Neural cell (in vitro differentiated cells): ENCODE measurements around the gene ABCA4. TPM values are rescaled to one million over a fixed set of nuclear protein-coding genes. Genes with fewer than 3 reads are reported as not detected.

Experiments used
- H2AFZ ChIP-seq: fragments of 200-600, 300-800 bp; sonication (generic), shearing (Covaris generic); 2 replicates; pipeline ENCODE4 v1.6.0; 2014; ENCODE audit warnings: low read depth, mild to moderate bottlenecking, antibody characterized with exemption, low read length, moderate library complexity
- H3F3A ChIP-seq: fragments of 200-600 bp; shearing (Covaris generic); 2 replicates; pipeline ENCODE4 v1.6.1; 2016; ENCODE audit warnings: mild to moderate bottlenecking, moderate library complexity, mixed read lengths, antibody characterized with exemption, low read length; ENCODE audit not compliant: insufficient read depth, poor library complexity, severe bottlenecking
- H3K27ac ChIP-seq: fragments of 200-600, 300-800 bp; sonication (generic), shearing (Covaris generic); 2 replicates; pipeline ENCODE4 v1.5.1; 2014; ENCODE audit warnings: mild to moderate bottlenecking, low read length, moderate library complexity
- H3K27me3 ChIP-seq: fragments of 300-800, 200-600 bp; sonication (generic), shearing (Covaris generic); 2 replicates; pipeline ENCODE4 v1.6.0; 2014; ENCODE audit warnings: mild to moderate bottlenecking, low read depth, low read length, moderate library complexity; ENCODE audit not compliant: insufficient read depth
- H3K36me3 ChIP-seq: fragments of 300-800, 200-600 bp; sonication (generic), shearing (Covaris generic); 2 replicates; pipeline ENCODE4 v1.5.1; 2014; ENCODE audit warnings: mild to moderate bottlenecking, antibody characterized with exemption, low read length, moderate library complexity; ENCODE audit not compliant: insufficient read depth
- H3K4me2 ChIP-seq: fragments of 300-800, 200-600 bp; sonication (generic), shearing (Covaris generic); 2 replicates; pipeline ENCODE4 v1.6.0; 2014; ENCODE audit warnings: mild to moderate bottlenecking, low read length
- H3K4me3 ChIP-seq: fragments of 300-800, 200-600 bp; sonication (generic), shearing (Covaris generic); 2 replicates; pipeline ENCODE4 v1.5.1; 2014; ENCODE audit warnings: mild to moderate bottlenecking, low read length, moderate library complexity
- H3K79me2 ChIP-seq: fragments of 200-600 bp; shearing (Covaris generic); replicated peaks from 2 replicates; pipeline ENCODE4 v1.6.0; 2014; ENCODE audit warnings: mild to moderate bottlenecking, low read length, moderate library complexity; ENCODE audit not compliant: insufficient read depth
- H3K9ac ChIP-seq: fragments of 300-800, 200-600 bp; sonication (generic), shearing (Covaris generic); 2 replicates; pipeline ENCODE4 v1.6.1; 2016; ENCODE audit warnings: mild to moderate bottlenecking, low read length, mixed read lengths
- H3K9me2 ChIP-seq: fragments of 200-600 bp; shearing (Covaris generic); 2 replicates; pipeline ENCODE4 v1.6.1; 2016; ENCODE audit warnings: mild to moderate bottlenecking, low read length, mixed read lengths; ENCODE audit not compliant: insufficient read depth
- H3K9me3 ChIP-seq: fragments of 200-600, 300-800 bp; sonication (generic), shearing (Covaris generic); 2 replicates; pipeline ENCODE4 v1.6.1; 2016; ENCODE audit warnings: mild to moderate bottlenecking, mixed run types, low read length, moderate library complexity, mixed read lengths
- H4K20me1 ChIP-seq: fragments of 200-600 bp; shearing (Covaris generic); 2 replicates; pipeline ENCODE4 v1.6.1; 2016; ENCODE audit warnings: mild to moderate bottlenecking, mixed run types; ENCODE audit not compliant: insufficient read depth
- CTCF ChIP-seq: fragments of 450-650 bp; IDR thresholded peaks from 2 replicates; pipeline ENCODE4 v1.5.1; 2014; ENCODE audit warnings: antibody characterized with exemption, mild to moderate bottlenecking, moderate library complexity; ENCODE audit not compliant: poor library complexity, severe bottlenecking
- EP300 ChIP-seq: fragments of 450-650 bp; conservative IDR thresholded peaks from 2 replicates; pipeline ENCODE4 v1.6.1; 2014; ENCODE audit warnings: antibody characterized with exemption, mild to moderate bottlenecking, moderate library complexity; ENCODE audit not compliant: poor library complexity, severe bottlenecking
- EZH2 ChIP-seq: fragments of 200-600, 300-800 bp; shearing (Covaris generic), sonication (generic); IDR thresholded peaks from 2 replicates; pipeline ENCODE4 v1.6.1; 2014; ENCODE audit warnings: antibody characterized with exemption, low read length, borderline replicate concordance, mild to moderate bottlenecking; ENCODE audit not compliant: insufficient read depth, poor library complexity, severe bottlenecking
- MXI1 ChIP-seq: fragments of 450-650 bp; conservative IDR thresholded peaks from 2 replicates; pipeline ENCODE4 v1.6.1; 2014; ENCODE audit warnings: antibody characterized with exemption, mild to moderate bottlenecking; ENCODE audit not compliant: poor library complexity, severe bottlenecking
- POLR2AphosphoS5 ChIP-seq: IDR thresholded peaks from 2 replicates; pipeline ENCODE4 v1.6.1; 2012
- RAD21 ChIP-seq: fragments of 450-650 bp; conservative IDR thresholded peaks from 2 replicates; pipeline ENCODE4 v1.6.1; 2014; ENCODE audit warnings: antibody characterized with exemption, mild to moderate bottlenecking, moderate library complexity
- SMC3 ChIP-seq: fragments of 450-650 bp; conservative IDR thresholded peaks from 2 replicates; pipeline ENCODE4 v1.6.1; 2014; ENCODE audit warnings: antibody characterized with exemption, mild to moderate bottlenecking, moderate library complexity; ENCODE audit not compliant: poor library complexity
- TAF1 ChIP-seq: IDR thresholded peaks from 2 replicates; pipeline ENCODE4 v1.6.1; 2012; ENCODE audit warnings: low read depth
- polyA plus RNA-seq: library from polyadenylated mRNA; depleted of rRNA; stranded (reverse); fragments of >200 nt; gene quantifications from 2 replicates; pipeline ENCODE4 v1.2.3, GENCODE V29; 2014
- TF ChIP-seq, protein P1 (sequence below): IDR thresholded peaks from 2 replicates; pipeline ENCODE4 v1.6.1; 2012; ENCODE audit warnings: borderline replicate concordance

Gene ABCA4
- polyA plus RNA-seq, 1 donor from 2014 or later: not detected

GRCh38 chr1:94079080-94079940, 41.6 kb downstream of the ABCA4 start:
- H3F3A ChIP-seq: no peaks in the 10 kb centered on the region
- no peaks in the 10 kb centered on the region for H4K20me1 ChIP-seq
- no peaks in the 10 kb centered on the region for H3K9me2 ChIP-seq
- H3K4me2 ChIP-seq: no peak overlapping the region
- H3K36me3 ChIP-seq: no peaks in the 10 kb centered on the region
- H3K79me2 ChIP-seq: no peaks in the 10 kb centered on the region
- H3K27ac ChIP-seq: no peak overlapping the region
- no peak overlapping the region for H2AFZ ChIP-seq
- no peaks in the 10 kb centered on the region for H3K9me3 ChIP-seq
- H3K4me3 ChIP-seq: no peak overlapping the region
- no peaks in the 10 kb centered on the region for H3K27me3 ChIP-seq
- no peak overlapping the region for H3K9ac ChIP-seq
- TF ChIP-seq TAF1: no peak
- TF ChIP-seq, protein P1, sequence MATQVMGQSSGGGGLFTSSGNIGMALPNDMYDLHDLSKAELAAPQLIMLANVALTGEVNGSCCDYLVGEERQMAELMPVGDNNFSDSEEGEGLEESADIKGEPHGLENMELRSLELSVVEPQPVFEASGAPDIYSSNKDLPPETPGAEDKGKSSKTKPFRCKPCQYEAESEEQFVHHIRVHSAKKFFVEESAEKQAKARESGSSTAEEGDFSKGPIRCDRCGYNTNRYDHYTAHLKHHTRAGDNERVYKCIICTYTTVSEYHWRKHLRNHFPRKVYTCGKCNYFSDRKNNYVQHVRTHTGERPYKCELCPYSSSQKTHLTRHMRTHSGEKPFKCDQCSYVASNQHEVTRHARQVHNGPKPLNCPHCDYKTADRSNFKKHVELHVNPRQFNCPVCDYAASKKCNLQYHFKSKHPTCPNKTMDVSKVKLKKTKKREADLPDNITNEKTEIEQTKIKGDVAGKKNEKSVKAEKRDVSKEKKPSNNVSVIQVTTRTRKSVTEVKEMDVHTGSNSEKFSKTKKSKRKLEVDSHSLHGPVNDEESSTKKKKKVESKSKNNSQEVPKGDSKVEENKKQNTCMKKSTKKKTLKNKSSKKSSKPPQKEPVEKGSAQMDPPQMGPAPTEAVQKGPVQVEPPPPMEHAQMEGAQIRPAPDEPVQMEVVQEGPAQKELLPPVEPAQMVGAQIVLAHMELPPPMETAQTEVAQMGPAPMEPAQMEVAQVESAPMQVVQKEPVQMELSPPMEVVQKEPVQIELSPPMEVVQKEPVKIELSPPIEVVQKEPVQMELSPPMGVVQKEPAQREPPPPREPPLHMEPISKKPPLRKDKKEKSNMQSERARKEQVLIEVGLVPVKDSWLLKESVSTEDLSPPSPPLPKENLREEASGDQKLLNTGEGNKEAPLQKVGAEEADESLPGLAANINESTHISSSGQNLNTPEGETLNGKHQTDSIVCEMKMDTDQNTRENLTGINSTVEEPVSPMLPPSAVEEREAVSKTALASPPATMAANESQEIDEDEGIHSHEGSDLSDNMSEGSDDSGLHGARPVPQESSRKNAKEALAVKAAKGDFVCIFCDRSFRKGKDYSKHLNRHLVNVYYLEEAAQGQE: no peak
- no peak for TF ChIP-seq MXI1
- TF ChIP-seq POLR2AphosphoS5: no peak
- TF ChIP-seq SMC3: no peak
- no peak for TF ChIP-seq EP300
- no peak for TF ChIP-seq RAD21
- TF ChIP-seq CTCF: no peak
- no peak for TF ChIP-seq EZH2

- no peak overlapping the region for H3K27ac ChIP-seq
- no peaks in the 10 kb centered on the region for H3K27me3 ChIP-seq
Measured at GRCh38 chr1:94072840-94073522, 48.0 kb downstream of the ABCA4 start.

More at GRCh38 chr1:94072840-94073522, 48.0 kb downstream of the ABCA4 start:
- Histone ChIP-seq H3K79me2 (no peaks in the 10 kb centered on the region), H3K9me3 (no peaks in the 10 kb centered on the region), H4K20me1 (no peaks in the 10 kb centered on the region), H3K36me3 (no peaks in the 10 kb centered on the region), H2AFZ (no peak overlapping the region), H3K9me2 (no peaks in the 10 kb centered on the region), H3K4me3 (no peak overlapping the region), H3K4me2 (no peak overlapping the region), H3K9ac (no peak overlapping the region), H3F3A (no peaks in the 10 kb centered on the region)
- TF ChIP-seq, protein P1: no peak
- TF ChIP-seq CTCF: no peak
- TF ChIP-seq EZH2: no peak
- TF ChIP-seq RAD21: no peak
- TF ChIP-seq POLR2AphosphoS5: no peak
- no peak for TF ChIP-seq TAF1
- TF ChIP-seq MXI1: no peak
- no peak for TF ChIP-seq SMC3
- TF ChIP-seq EP300: no peak
